Inferior parietal cortex (tissue), 1 donor: ENCODE results near the gene PTPRF.
A peak's percentile ranks its signal among the peaks of the same experiment; 100 is the strongest.

ENCODE experiments used
- DNase-seq: peaks from one replicate; pipeline ENCODE4 v3.0.0-alpha.2; 2016; ENCODE audit errors: extremely low spot score

PTPRF gene

GRCh38 chr1:43605157-43605556 lies 74.5 kb downstream of the PTPRF start:
- DNase-seq, result no peak

GRCh38 chr1:43605766-43606165 lies 75.1 kb downstream of the PTPRF start:
- DNase-seq, result no peak

GRCh38 chr1:43606624-43607023 lies 75.9 kb downstream of the PTPRF start:
- no peak for DNase-seq

GRCh38 chr1:43608827-43609226 lies 78.1 kb downstream of the PTPRF start:
- no peak for DNase-seq

GRCh38 chr1:43610339-43610738 lies 79.7 kb downstream of the PTPRF start:
- DNase-seq, result no peak

GRCh38 chr1:43611950-43612349 lies 81.3 kb downstream of the PTPRF start:
- DNase-seq, result no peak

GRCh38 chr1:43612406-43612805 lies 81.7 kb downstream of the PTPRF start:
- no peak for DNase-seq

GRCh38 chr1:43613075-43613942 lies 82.6 kb downstream of the PTPRF start:
- no peak for DNase-seq

GRCh38 chr1:43614211-43614610 lies 83.5 kb downstream of the PTPRF start:
- DNase-seq, result no peak

- DNase-seq, result no peak
Observed at GRCh38 chr1:43614891-43615290, 84.2 kb downstream of the PTPRF start.

- no peak for DNase-seq
Observed at GRCh38 chr1:43616383-43616782, 85.7 kb downstream of the PTPRF start.

- DNase-seq, result no peak
Observed at GRCh38 chr1:43617011-43617410, 86.3 kb downstream of the PTPRF start.

GRCh38 chr1:43617668-43618067 lies 87.0 kb downstream of the PTPRF start:
- DNase-seq, result no peak

- no peak for DNase-seq
Observed at GRCh38 chr1:43618521-43619313, 88.0 kb downstream of the PTPRF start.

- no peak for DNase-seq
Observed at GRCh38 chr1:43619314-43619790, 88.7 kb downstream of the PTPRF start.

GRCh38 chr1:43619996-43620920 lies 89.6 kb downstream of the PTPRF start:
- DNase-seq, result no peak

- DNase-seq, result no peak
Observed at GRCh38 chr1:43620956-43621355, 90.3 kb downstream of the PTPRF start.

- no peak for DNase-seq
Observed at GRCh38 chr1:43621386-43621785, 90.7 kb downstream of the PTPRF start.

- no peak for DNase-seq
Observed at GRCh38 chr1:43621861-43622260, 91.2 kb downstream of the PTPRF start.

- DNase-seq, result peak; percentile 59
Observed at GRCh38 chr1:43622471-43622870, 91.8 kb downstream of the PTPRF start.

GRCh38 chr1:43622901-43623780 lies 92.5 kb downstream of the PTPRF start:
- DNase-seq, result no peak
